OCI-LY1 (cell line): ENCODE data around the gene NME2.

Source experiments
- H2AFZ ChIP-seq: fragments of 200-600 bp; sonication (generic), shearing (Covaris generic); 2 replicates; pipeline ENCODE4 v1.6.0; 2014; ENCODE audit warnings: antibody characterized with exemption, mild to moderate bottlenecking, low read length
- H3F3A ChIP-seq: fragments of 200-600 bp; sonication (generic), shearing (Covaris generic); 2 replicates; pipeline ENCODE4 v1.6.0; 2014; ENCODE audit warnings: mild to moderate bottlenecking, antibody characterized with exemption, low read length, moderate library complexity; ENCODE audit not compliant: insufficient read depth
- H3K27ac ChIP-seq: fragments of 200-600 bp; sonication (generic); 2 replicates; pipeline ENCODE4 v1.5.1; 2014; ENCODE audit warnings: low read length, mixed run types, mild to moderate bottlenecking, low read depth; ENCODE audit not compliant: poor library complexity, severe bottlenecking
- H3K27me3 ChIP-seq: fragments of 200-600 bp; sonication (generic); 2 replicates; pipeline ENCODE4 v1.6.0; 2014; ENCODE audit warnings: antibody characterized with exemption, mild to moderate bottlenecking, low read length, moderate library complexity; ENCODE audit not compliant: insufficient read depth
- H3K36me3 ChIP-seq: fragments of 200-600 bp; sonication (generic); 2 replicates; pipeline ENCODE4 v1.6.1; 2014; ENCODE audit warnings: mild to moderate bottlenecking, antibody characterized with exemption, low read length, moderate library complexity, mixed read lengths; ENCODE audit not compliant: insufficient read depth
- H3K4me1 ChIP-seq: fragments of 200-600 bp; sonication (generic); 2 replicates; pipeline ENCODE4 v1.5.1; 2014; ENCODE audit warnings: mild to moderate bottlenecking, low read length, moderate library complexity; ENCODE audit not compliant: insufficient read depth, severe bottlenecking
- H3K4me2 ChIP-seq: fragments of 200-600 bp; sonication (generic), shearing (Covaris generic); 2 replicates; pipeline ENCODE4 v1.6.1; 2014; ENCODE audit warnings: low read length
- H3K4me3 ChIP-seq: fragments of 200-600 bp; sonication (generic); 2 replicates; pipeline ENCODE4 v1.5.1; 2014; ENCODE audit warnings: low read length, low read depth, mild to moderate bottlenecking, mixed read lengths; ENCODE audit not compliant: poor library complexity, severe bottlenecking
- H3K79me2 ChIP-seq: fragments of 200-600 bp; shearing (Covaris generic); 2 replicates; pipeline ENCODE4 v1.6.1; 2016; ENCODE audit warnings: mixed run types, low read length, mixed read lengths; ENCODE audit not compliant: insufficient read depth
- H3K9ac ChIP-seq: fragments of 200-600 bp; sonication (generic), shearing (Covaris generic); 2 replicates; pipeline ENCODE4 v1.6.1; 2014; ENCODE audit warnings: mild to moderate bottlenecking, low read length, mixed read lengths
- H3K9me2 ChIP-seq: fragments of 200-600 bp; sonication (generic), shearing (Covaris generic); 2 replicates; pipeline ENCODE4 v1.6.1; 2014; ENCODE audit warnings: low read depth, mild to moderate bottlenecking, low read length, mixed read lengths
- H3K9me3 ChIP-seq: fragments of 200-600 bp; shearing (Covaris generic); 2 replicates; pipeline ENCODE4 v1.6.1; 2014; ENCODE audit warnings: low read length, mixed read lengths
- H4K20me1 ChIP-seq: fragments of 200-600 bp; sonication (generic), shearing (Covaris generic); 2 replicates; pipeline ENCODE4 v1.6.0; 2016; ENCODE audit warnings: mild to moderate bottlenecking, low read length; ENCODE audit not compliant: insufficient read depth
- EZH2 ChIP-seq: fragments of 200-600 bp; sonication (generic), shearing (Covaris generic); IDR thresholded peaks from 2 replicates; pipeline ENCODE4 v1.8.0; 2017; ENCODE audit warnings: borderline replicate concordance, mixed run types, mild to moderate bottlenecking, antibody characterized with exemption, low read length, moderate library complexity, mixed read lengths
- TF ChIP-seq, protein P1 (sequence below): fragments of 200-600 bp; sonication (generic), shearing (Covaris generic); IDR thresholded peaks from 2 replicates; pipeline ENCODE4 v1.5.1; 2017; ENCODE audit warnings: mild to moderate bottlenecking, antibody characterized with exemption, low read length, moderate library complexity, mixed read lengths

The NME2 gene

DNA sequence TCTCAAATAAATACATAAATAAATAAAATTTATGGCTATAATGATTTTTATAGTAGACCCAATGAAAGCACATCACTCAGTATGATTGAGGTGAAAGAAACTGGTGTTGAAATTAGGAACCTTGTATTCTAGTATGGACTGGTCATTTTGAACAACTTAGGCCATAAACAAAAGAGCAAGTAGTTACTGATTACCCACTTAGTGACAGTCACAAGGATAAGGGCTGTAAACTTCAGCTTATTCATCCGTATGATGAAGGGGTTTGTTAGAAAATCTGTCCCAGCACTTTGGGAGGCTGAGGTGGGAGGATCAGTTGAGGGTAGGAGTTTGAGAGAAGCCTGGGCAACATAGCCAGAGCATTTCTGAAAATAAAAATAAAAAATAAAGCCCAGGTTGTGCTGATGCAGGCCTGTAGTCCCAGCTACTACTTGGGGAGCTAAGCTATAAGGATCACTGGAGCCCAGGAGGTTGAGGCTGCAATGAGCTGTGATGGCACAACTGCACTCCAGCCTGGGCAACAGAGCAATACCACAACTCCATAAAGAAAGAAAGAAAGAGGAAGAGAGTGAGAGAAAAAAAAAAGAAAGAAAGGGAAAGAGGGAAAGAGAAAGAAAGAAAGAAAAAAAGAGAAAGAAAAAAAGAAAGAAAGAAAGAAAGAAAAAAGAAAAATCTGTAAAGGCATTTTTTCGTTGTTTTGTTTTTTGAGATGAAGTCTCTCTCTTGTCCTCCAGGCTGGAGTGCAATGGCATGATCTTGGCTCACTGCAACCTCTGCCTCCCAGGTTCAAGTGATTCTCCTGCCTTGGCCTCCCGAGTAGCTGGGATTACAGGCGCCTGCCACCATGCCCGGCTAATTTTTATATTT lies 41.3 kb upstream of the NME2 start:
- Histone ChIP-seq H3K27me3 (no peaks in the 10 kb centered on the region), H3K36me3 (no peaks in the 10 kb centered on the region), H3K79me2 (no peaks in the 10 kb centered on the region), H3K9ac (no peak overlapping the region), H3F3A (no peaks in the 10 kb centered on the region), H3K9me3 (no peaks in the 10 kb centered on the region), H4K20me1 (no peaks in the 10 kb centered on the region), H2AFZ (no peak overlapping the region), H3K27ac (no peak overlapping the region), H3K9me2 (no peaks in the 10 kb centered on the region), H3K4me2 (no peak overlapping the region), H3K4me3 (no peak overlapping the region), H3K4me1 (peaks cover 11% of the 10 kb centered on the region)
- no peak for TF ChIP-seq EZH2
- TF ChIP-seq, protein P1, sequence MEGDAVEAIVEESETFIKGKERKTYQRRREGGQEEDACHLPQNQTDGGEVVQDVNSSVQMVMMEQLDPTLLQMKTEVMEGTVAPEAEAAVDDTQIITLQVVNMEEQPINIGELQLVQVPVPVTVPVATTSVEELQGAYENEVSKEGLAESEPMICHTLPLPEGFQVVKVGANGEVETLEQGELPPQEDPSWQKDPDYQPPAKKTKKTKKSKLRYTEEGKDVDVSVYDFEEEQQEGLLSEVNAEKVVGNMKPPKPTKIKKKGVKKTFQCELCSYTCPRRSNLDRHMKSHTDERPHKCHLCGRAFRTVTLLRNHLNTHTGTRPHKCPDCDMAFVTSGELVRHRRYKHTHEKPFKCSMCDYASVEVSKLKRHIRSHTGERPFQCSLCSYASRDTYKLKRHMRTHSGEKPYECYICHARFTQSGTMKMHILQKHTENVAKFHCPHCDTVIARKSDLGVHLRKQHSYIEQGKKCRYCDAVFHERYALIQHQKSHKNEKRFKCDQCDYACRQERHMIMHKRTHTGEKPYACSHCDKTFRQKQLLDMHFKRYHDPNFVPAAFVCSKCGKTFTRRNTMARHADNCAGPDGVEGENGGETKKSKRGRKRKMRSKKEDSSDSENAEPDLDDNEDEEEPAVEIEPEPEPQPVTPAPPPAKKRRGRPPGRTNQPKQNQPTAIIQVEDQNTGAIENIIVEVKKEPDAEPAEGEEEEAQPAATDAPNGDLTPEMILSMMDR, result no peak

DNA sequence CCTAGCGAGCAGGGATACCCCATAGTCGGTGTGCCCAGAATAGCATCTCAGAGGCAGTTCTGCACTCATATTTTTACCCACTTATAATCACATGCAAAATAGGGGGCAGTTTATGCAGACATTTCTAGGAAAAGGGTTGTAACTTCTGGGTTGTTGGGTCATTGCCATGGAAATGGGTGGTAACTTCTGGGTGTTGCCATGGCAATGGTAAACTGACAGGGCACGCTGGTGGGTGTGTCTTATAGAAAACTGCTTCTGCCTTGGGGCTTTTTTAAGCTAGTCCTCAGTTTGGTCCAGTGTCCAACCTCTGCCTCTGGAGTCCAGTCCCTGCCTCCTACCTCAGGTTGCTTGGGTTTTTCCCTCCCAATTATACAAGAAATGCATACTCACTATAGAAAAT lies 38.1 kb upstream of the NME2 start:
- H3K9me3 ChIP-seq, result no peaks in the 10 kb centered on the region
- TF ChIP-seq, protein P1, result no peak
- no peak for TF ChIP-seq EZH2

DNA sequence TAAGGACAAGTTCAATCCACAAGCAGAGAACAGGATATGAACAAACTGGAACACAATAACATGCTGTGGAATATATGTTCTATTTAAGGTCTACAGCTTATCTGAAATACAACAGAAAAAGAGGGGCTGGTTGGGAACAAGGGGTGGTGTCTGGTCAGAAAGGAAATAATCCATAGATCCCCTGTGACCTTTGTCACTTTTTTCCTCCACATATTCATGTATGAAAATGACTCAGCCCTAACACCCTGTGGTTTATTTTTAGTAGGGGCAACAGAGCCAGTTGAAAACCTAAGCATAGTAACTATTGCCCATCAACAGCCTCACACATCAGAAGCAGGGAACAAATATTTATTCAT lies 33.3 kb upstream of the NME2 start:
- H3K9me2 ChIP-seq, result no peaks in the 10 kb centered on the region
- H3K27me3 ChIP-seq, result no peaks in the 10 kb centered on the region
- H3K4me3 ChIP-seq, result no peak overlapping the region
- H3K4me1 ChIP-seq, result no peaks in the 10 kb centered on the region
- no peaks in the 10 kb centered on the region for H4K20me1 ChIP-seq
- H2AFZ ChIP-seq, result no peak overlapping the region
- H3K9ac ChIP-seq, result no peak overlapping the region
- no peaks in the 10 kb centered on the region; the same call in 1 of the 2 replicates for H3K36me3 ChIP-seq
- TF ChIP-seq, protein P1, result no peak
- no peak for TF ChIP-seq EZH2
- H3K79me2 ChIP-seq, result no peaks in the 10 kb centered on the region
- no peaks in the 10 kb centered on the region for H3K9me3 ChIP-seq
- H3K27ac ChIP-seq, result no peak overlapping the region
- no peak overlapping the region for H3K4me2 ChIP-seq
- no peaks in the 10 kb centered on the region for H3F3A ChIP-seq

More for the DNA sequence above, 38.1 kb upstream of the NME2 start:
- Histone ChIP-seq H3K9me2 (no peaks in the 10 kb centered on the region), H3K27ac (no peak overlapping the region), H3K9ac (no peak overlapping the region), H3F3A (no peaks in the 10 kb centered on the region), H4K20me1 (no peaks in the 10 kb centered on the region), H3K4me2 (no peak overlapping the region), H3K4me1 (no peaks in the 10 kb centered on the region), H3K36me3 (no peaks in the 10 kb centered on the region), H3K79me2 (no peaks in the 10 kb centered on the region), H2AFZ (no peak overlapping the region), H3K27me3 (no peaks in the 10 kb centered on the region), H3K4me3 (no peak overlapping the region)
